ENCODE measurements around the gene FOXI1.

GRCh38 chr5:170147753-170148264 lies 42.1 kb downstream of the FOXI1 start:
- TF ChIP-seq CTCF (IDR thresholded peaks at IDR 0.05; ENCODE audit: extremely low read depth in 1 of 2, insufficient read depth in 1 of 2, low read depth in 1 of 2, low read length in 2 of 2), result no peak
- no peak for TF ChIP-seq POLR2A (IDR thresholded peaks at IDR 0.05; ENCODE audit: low read depth, low read length)
- no peak for TF ChIP-seq JUN (IDR thresholded peaks at IDR 0.05; ENCODE audit: borderline replicate concordance, insufficient read depth, insufficient read length, low read depth)
- TF ChIP-seq POLR2AphosphoS5 (IDR thresholded peaks at IDR 0.05; ENCODE audit: insufficient read depth, low read depth, low read length), result no peak
- TF ChIP-seq EZH2 (IDR thresholded peaks at IDR 0.05; ENCODE audit: borderline replicate concordance, low read depth, low read length, severe bottlenecking), result no peak
- no peak for TF ChIP-seq MYC (IDR thresholded peaks at IDR 0.05; ENCODE audit: low read depth, low read length)
- no peak for TF ChIP-seq GATA2 (IDR thresholded peaks at IDR 0.05; ENCODE audit: insufficient read depth, insufficient read length, low read depth, low read length)
